H9 (cell line): ENCODE data around the gene DEGS2. TPM values are rescaled to one million over a fixed set of nuclear protein-coding genes. Genes with fewer than 3 reads are reported as not detected.
"Not testable (repeated sequence)": the region's sequence is repeated elsewhere in the genome, so short reads cannot be mapped to it uniquely, and the experiment has no call there.

Experiments used
- DNase-seq: peaks from one replicate; pipeline ENCODE4 v3.0.0-alpha.2; 2017
- H2AFZ ChIP-seq: one replicate; pipeline ENCODE4 v1.6.1; 2013; ENCODE audit warnings: mild to moderate bottlenecking, low read length, control low read depth, moderate library complexity
- H2AK5ac ChIP-seq: 2 replicates; pipeline ENCODE4 v1.6.1; 2013; ENCODE audit warnings: low read length, control low read depth, mixed read lengths; ENCODE audit not compliant: insufficient read length
- H2BK120ac ChIP-seq: one replicate; pipeline ENCODE4 v1.6.1; 2013; ENCODE audit warnings: low read depth, mild to moderate bottlenecking, low read length, control low read depth, inconsistent platforms; ENCODE audit not compliant: poor library complexity, severe bottlenecking
- H2BK12ac ChIP-seq: 2 replicates; pipeline ENCODE4 v1.6.1; 2013; ENCODE audit warnings: low read length, control low read depth, mixed read lengths, low read depth; ENCODE audit not compliant: insufficient read length
- H2BK15ac ChIP-seq: 2 replicates; pipeline ENCODE4 v1.6.1; 2013; ENCODE audit warnings: low read depth, low read length, control low read depth
- H2BK20ac ChIP-seq: one replicate; pipeline ENCODE4 v1.6.1; 2013; ENCODE audit warnings: low read depth, mild to moderate bottlenecking, low read length, control low read depth, inconsistent platforms; ENCODE audit not compliant: poor library complexity, severe bottlenecking
- H2BK5ac ChIP-seq: 2 replicates; pipeline ENCODE4 v1.6.1; 2013; ENCODE audit warnings: low read length, control low read depth, mixed read lengths; ENCODE audit not compliant: insufficient read length
- H3K14ac ChIP-seq: 2 replicates; pipeline ENCODE4 v1.6.1; 2013; ENCODE audit warnings: low read length, control low read depth; ENCODE audit not compliant: insufficient read depth
- H3K18ac ChIP-seq: 2 replicates; pipeline ENCODE4 v1.6.1; 2013; ENCODE audit warnings: low read depth, mild to moderate bottlenecking, mixed read lengths, low read length, control low read depth; ENCODE audit not compliant: insufficient read length
- H3K23ac ChIP-seq: 2 replicates; pipeline ENCODE4 v1.6.1; 2013; ENCODE audit warnings: low read length, control low read depth, mixed read lengths, low read depth; ENCODE audit not compliant: insufficient read length
- H3K23me2 ChIP-seq: 2 replicates; pipeline ENCODE4 v1.6.1; 2013; ENCODE audit warnings: low read depth, mild to moderate bottlenecking, mixed read lengths, low read length, control low read depth; ENCODE audit not compliant: insufficient read length, poor library complexity, severe bottlenecking
- H3K27ac ChIP-seq: 2 replicates; pipeline ENCODE4 v1.5.1; 2013; ENCODE audit warnings: low read length, control low read depth, mixed read lengths, low read depth; ENCODE audit not compliant: insufficient read length
- H3K27me3 ChIP-seq: 2 replicates; pipeline ENCODE4 v1.6.1; 2013; ENCODE audit warnings: low read length, control low read depth, inconsistent platforms; ENCODE audit not compliant: insufficient read depth
- H3K4ac ChIP-seq: 2 replicates; pipeline ENCODE4 v1.6.1; 2013; ENCODE audit warnings: low read depth, mild to moderate bottlenecking, control low read depth, inconsistent platforms, low read length, moderate library complexity
- H3K4me1 ChIP-seq: 2 replicates; pipeline ENCODE4 v1.6.1; 2013; ENCODE audit warnings: low read length, control low read depth, inconsistent platforms; ENCODE audit not compliant: insufficient read depth
- H3K4me2 ChIP-seq: 2 replicates; pipeline ENCODE4 v1.6.1; 2013; ENCODE audit warnings: low read length, control low read depth, mixed read lengths; ENCODE audit not compliant: insufficient read length, insufficient read depth
- H3K56ac ChIP-seq: 2 replicates; pipeline ENCODE4 v1.6.1; 2013; ENCODE audit warnings: low read depth, mild to moderate bottlenecking, mixed read lengths, low read length, control low read depth; ENCODE audit not compliant: insufficient read length
- H3K79me1 ChIP-seq: 2 replicates; pipeline ENCODE4 v1.6.1; 2013; ENCODE audit warnings: low read depth, mild to moderate bottlenecking, moderate library complexity, low read length, control low read depth, inconsistent platforms; ENCODE audit not compliant: insufficient read depth, poor library complexity, severe bottlenecking
- H3K79me2 ChIP-seq: 2 replicates; pipeline ENCODE4 v1.6.1; 2013; ENCODE audit warnings: low read length, control low read depth, inconsistent platforms; ENCODE audit not compliant: insufficient read depth
- H3K9ac ChIP-seq: 2 replicates; pipeline ENCODE4 v1.6.1; 2013; ENCODE audit warnings: low read length, control low read depth, mixed read lengths; ENCODE audit not compliant: insufficient read length; ENCODE audit errors: extremely low read depth
- H3K9me3 ChIP-seq: one replicate; pipeline ENCODE4 v1.6.1; 2013; ENCODE audit warnings: low read depth, low read length, inconsistent platforms; ENCODE audit not compliant: control insufficient read depth
- H3T11ph ChIP-seq: one replicate; pipeline ENCODE4 v1.6.1; 2013; ENCODE audit warnings: mild to moderate bottlenecking, low read length, control low read depth, inconsistent platforms
- H4K20me1 ChIP-seq: one replicate; pipeline ENCODE4 v1.6.1; 2013; ENCODE audit not compliant: control insufficient read depth, insufficient read length, insufficient read depth
- H4K5ac ChIP-seq: 2 replicates; pipeline ENCODE4 v1.6.1; 2013; ENCODE audit warnings: low read depth, mild to moderate bottlenecking, mixed read lengths, low read length, control low read depth; ENCODE audit not compliant: insufficient read length
- H4K8ac ChIP-seq: replicated peaks from 2 replicates; pipeline ENCODE4 v1.6.1; 2013; ENCODE audit warnings: low read length, control low read depth, mixed read lengths, low read depth; ENCODE audit not compliant: insufficient read length
- H4K91ac ChIP-seq: 2 replicates; pipeline ENCODE4 v1.6.1; 2013; ENCODE audit warnings: low read depth, mild to moderate bottlenecking, moderate library complexity, mixed read lengths, low read length, control low read depth; ENCODE audit not compliant: insufficient read length
- H3K27ac Mint-ChIP-seq, 3 experiments: 2 replicates in 2 of 3; 3 replicates in 1 of 3; pipeline ENCODE4 v1.8.0; 2020 to 2021; ENCODE audit warnings: mixed read lengths in 3 of 3, mild to moderate bottlenecking in 1 of 3, moderate library complexity in 1 of 3
- H3K27me3 Mint-ChIP-seq: 2 replicates; pipeline ENCODE4 v1.8.0; 2021; ENCODE audit warnings: low read depth, mild to moderate bottlenecking, moderate library complexity, mixed read lengths
- H3K36me3 Mint-ChIP-seq, 3 experiments: 2 replicates in 2 of 3; 3 replicates in 1 of 3; pipeline ENCODE4 v1.8.0; 2020 to 2021; ENCODE audit warnings: low read depth in 3 of 3, mixed read lengths in 3 of 3; ENCODE audit not compliant: insufficient read depth in 1 of 3
- H3K4me1 Mint-ChIP-seq, 2 experiments: 2 replicates each; pipeline ENCODE4 v1.8.0; 2020; ENCODE audit warnings: mixed read lengths in 2 of 2
- H3K4me3 Mint-ChIP-seq, 2 experiments: 2 replicates in 1 of 2; 3 replicates in 1 of 2; pipeline ENCODE4 v1.8.0; 2020 to 2021; ENCODE audit warnings: mild to moderate bottlenecking in 2 of 2, mixed read lengths in 2 of 2, moderate library complexity in 1 of 2
- H3K9me3 Mint-ChIP-seq, 2 experiments: 2 replicates in 1 of 2; 3 replicates in 1 of 2; pipeline ENCODE4 v1.8.0; 2020; ENCODE audit warnings: mild to moderate bottlenecking in 2 of 2, mixed read lengths in 2 of 2, moderate library complexity in 1 of 2
- WGBS: extraction: QIAGEN DNeasy Blood & Tissue Kit; methylation state at CpG from one replicate; pipeline ENCODE4 v1.1.7; 2013; ENCODE audit warnings: missing lambda C conversion rate, low lambda C conversion rate, mixed read lengths; ENCODE audit not compliant: insufficient read length; ENCODE audit errors: extremely low coverage; 5-methylcytosine and 5-hydroxymethylcytosine counted together
- total RNA-seq: library from RNA; stranded (reverse); gene quantifications from 2 replicates; pipeline ENCODE4 v1.2.1, GENCODE V29; 2021

The DEGS2 gene
- total RNA-seq, 1 experiment from 2014 or later = 0.72 TPM

GRCh38 chr14:100180671-100181070 lies 21.2 kb upstream of the DEGS2 start:
- H3K4me3 Mint-ChIP-seq, H2BK15ac ChIP-seq, H4K91ac ChIP-seq, H3K14ac ChIP-seq, H3K9me3 Mint-ChIP-seq, H3K23ac ChIP-seq, H3K23me2 ChIP-seq, H2BK20ac ChIP-seq, H3K27ac Mint-ChIP-seq, DNase-seq, H3K9me3 ChIP-seq, H3K79me2 ChIP-seq, H3K18ac ChIP-seq, H3T11ph ChIP-seq, H2AFZ ChIP-seq, H3K36me3 Mint-ChIP-seq, H4K5ac ChIP-seq, H2AK5ac ChIP-seq, H2BK5ac ChIP-seq, H3K27ac ChIP-seq, H2BK120ac ChIP-seq, H4K20me1 ChIP-seq, H3K27me3 ChIP-seq, H3K9ac ChIP-seq, H3K4me1 Mint-ChIP-seq, H3K56ac ChIP-seq, H3K27me3 Mint-ChIP-seq, H3K4me2 ChIP-seq, H3K4ac ChIP-seq, H2BK12ac ChIP-seq, H4K8ac ChIP-seq, H3K79me1 ChIP-seq, H3K4me1 ChIP-seq: not testable (repeated sequence)
- no CpG with 5 or more reads among the region's 30 CpGs for WGBS
